Activated CD4-positive, alpha-beta T cell treated with anti-CD3 and anti-CD28 coated beads, Interleukin-2, Interleukin-4, amounts not matched to agents 100 ng/mL and 50 ng/mL, durations not matched to agents 16 hours and 8 hours (primary cell): Measurements from ENCODE around the gene NFATC3.

Source experiments
- DNase-seq: peaks from one replicate; pipeline ENCODE4 v3.0.0-alpha.2; 2020; ENCODE audit warnings: low spot score

NFATC3 gene

DNA sequence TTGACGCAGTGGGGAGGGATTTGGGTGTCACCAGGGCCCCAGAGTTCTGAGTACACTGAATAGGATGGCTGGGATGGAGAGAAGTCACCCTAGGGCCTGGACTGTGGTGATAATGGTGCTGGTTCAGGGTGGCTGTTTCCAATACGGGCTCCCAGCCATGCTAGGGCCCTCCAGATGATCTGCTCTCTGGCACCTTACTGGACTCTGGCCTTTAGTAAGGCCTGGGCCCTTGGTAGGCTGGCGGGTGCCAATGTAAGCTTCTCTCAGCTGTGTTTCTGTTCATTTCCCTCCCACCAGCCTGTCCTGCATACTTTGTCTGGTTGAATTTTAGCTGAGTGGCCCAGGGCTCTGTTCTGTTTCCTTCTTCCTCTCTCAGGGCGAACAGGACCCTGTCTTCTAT is 162.8 kb downstream of the NFATC3 start:
- no peak for DNase-seq

DNA sequence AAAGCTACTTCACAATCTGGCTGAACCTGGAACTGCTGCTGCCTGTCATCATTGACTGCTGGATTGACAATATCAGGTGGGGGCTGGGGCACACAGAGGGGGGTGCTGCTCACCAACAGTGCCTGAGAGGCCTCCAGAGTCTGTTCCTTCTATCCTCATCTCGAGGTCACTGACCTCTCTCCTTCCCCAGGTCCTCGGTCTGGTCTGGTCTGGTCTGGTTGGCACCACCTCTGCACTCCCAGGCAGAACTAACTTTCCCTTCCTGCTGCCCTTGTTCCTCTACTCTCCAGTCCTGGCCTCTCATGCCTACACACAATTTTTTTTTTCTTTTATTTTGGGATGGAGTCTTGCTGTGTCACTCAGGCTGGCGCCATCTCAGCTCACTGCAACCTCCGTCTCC is 164.2 kb downstream of the NFATC3 start:
- DNase-seq = no peak

DNA sequence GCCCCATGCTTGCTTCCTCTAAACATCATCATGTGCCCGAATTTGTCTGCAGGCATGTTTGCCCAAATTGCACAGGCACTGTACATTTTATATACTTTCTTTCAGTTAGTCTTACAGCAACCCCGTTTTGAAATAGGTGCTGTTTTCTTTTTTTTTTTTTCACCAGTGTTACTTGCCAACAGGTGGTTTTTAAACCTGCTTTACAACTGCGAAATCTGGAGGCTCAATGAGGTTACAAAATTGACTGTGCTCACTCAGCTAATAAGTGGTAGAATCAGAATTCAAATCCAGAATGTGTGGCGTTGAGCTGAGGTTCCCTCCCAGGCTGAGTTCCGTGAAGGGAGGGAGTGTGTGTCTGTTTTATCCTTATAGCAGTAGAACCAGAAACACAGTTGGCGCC is 165.8 kb downstream of the NFATC3 start:
- DNase-seq = no peak

DNA sequence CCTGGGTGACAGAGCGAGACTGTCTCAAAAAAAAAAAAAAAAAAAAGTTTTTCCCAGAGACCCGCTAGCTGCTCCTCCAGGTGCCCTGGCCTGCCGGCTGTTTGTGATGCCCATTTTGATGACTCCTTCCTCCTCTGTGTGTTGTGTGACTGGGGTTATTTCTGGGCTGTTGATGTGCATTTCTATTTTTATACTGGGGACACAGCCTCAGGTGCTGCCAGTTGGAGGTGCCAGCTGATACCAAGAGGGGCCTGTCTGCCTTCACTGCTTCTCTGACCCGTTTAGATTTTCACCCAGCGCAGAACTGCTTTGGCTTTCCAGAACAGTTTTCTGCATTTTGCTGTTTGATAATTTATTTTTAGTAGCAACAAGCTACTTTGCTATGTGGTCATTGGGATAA is 166.7 kb downstream of the NFATC3 start:
- no peak for DNase-seq

DNA sequence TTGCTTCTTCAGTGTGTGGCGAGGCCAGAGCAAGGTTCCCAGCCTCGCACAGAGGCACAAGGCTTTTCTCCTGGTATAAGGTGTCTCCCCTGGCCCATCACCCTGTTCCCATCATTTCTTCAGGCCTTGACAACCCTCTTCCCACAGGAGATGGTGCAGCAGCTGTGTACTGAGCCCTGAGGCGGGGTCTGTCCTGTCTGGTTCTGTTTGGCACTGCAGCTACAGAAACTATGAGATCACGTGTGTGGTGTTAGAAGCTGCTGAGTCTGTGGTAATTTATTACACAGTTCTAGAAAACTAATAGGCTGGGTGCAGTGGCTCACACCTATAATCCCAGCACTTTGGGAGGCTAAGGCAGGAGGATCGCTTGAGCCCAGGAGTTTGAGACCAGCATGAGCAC is 167.2 kb downstream of the NFATC3 start:
- DNase-seq = no peak

DNA sequence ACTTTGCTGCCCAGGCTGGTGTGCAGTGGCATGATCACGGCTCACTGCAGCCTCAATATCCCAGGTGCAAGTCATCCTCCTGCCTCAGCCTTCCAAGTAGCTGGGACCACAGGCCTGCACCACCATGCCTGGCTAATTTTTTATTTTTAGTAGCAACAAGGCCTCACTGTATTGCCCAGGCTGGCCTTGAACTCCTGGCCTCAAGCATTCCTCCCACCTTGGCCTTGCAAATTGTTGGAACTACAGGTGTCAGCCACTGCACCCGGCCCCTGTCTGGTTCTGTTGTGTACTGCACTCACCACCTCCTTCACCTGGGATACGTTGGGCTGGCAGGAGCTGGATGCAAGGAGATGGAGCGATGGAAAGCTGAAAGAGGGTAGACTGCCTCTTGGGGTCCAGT is 168.6 kb downstream of the NFATC3 start:
- DNase-seq = no peak

DNA sequence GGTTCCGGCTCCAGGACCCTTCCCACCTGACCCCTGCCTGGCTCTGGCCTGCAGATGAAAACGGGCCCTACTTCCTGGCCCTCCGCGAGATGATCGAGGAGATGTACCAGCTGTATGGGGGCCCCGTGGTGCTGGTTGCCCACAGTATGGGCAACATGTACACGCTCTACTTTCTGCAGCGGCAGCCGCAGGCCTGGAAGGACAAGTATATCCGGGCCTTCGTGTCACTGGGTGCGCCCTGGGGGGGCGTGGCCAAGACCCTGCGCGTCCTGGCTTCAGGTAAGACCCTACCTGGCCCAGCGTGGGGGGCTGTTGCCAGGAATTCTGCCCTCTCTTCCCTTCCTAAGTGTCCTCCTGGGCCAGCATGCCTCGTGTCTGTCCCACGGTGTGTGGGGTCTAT is 170.5 kb downstream of the NFATC3 start:
- no peak for DNase-seq

DNA sequence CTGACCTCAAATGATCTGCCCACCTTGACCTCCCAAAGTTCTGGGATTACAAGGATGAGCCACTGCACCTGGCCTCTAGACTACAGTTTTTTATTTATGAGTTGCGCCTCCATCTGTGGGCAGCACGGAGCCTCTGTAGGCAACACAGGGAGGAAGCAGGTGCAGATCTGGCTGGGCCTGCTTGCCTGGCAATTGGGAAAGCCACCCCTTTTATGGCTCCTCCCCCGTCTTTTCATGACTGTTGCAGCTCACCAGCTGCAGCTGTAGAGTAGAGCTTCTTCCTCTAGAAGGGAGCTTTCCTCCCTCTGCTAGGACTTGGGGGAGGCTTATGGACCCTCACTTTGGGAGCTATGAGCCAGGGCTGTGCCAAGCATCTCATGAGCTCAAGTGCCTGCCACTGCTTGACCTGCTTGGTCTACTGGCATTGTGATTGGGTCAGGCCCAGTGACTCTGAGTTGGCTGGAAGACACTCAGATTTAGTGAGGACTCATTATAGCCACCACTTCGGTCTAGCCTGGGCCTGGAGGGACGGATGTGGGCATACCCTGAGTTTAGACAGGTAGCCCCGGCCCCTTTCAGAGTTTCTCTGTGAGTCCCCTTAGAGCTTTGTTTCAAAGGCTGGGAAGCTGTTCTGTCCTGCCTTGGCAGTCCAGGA is 172.2 kb downstream of the NFATC3 start:
- no peak for DNase-seq

DNA sequence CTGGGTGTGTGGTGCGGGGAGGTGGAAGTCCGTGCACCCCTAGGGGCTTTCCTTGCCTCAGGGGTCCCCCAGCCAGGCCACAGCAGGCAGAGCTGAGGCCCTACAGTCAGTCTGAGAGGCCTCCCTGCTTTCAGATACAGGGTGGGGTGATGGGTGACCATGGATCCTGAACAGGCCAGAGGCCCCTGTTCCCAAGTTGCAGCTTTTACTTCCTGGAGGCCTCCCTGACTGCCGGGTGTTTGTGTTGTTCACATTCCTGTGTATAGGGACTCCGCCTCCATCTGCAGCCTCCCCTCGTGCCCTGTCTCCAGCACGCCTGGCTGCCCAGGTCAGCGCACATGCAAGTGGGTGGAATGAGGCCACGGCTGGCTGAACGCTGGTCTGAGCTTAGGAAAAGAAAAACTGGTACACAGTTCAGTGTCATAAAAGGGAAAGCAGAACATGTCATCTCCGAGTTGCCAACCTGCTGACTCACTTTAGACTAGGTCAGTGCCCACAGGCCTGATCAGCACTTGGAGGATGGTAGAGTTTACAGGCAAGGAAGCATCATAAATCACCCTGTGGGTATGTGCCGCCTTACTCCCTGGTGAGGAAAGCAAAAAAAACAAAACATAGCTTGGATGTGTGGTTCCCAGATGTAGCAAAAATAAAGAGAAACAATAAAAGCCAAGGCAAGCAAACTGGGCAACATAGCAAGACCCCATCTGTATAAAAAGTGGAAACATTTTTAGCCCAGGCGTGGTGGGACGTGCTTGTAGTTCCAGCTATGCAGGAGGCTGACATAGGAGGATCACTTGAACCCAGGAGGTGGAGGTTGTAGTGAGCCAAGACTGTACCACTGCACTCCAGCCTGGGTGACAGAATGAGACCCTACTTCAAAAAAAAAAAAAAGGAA is 173.0 kb downstream of the NFATC3 start:
- no peak for DNase-seq

DNA sequence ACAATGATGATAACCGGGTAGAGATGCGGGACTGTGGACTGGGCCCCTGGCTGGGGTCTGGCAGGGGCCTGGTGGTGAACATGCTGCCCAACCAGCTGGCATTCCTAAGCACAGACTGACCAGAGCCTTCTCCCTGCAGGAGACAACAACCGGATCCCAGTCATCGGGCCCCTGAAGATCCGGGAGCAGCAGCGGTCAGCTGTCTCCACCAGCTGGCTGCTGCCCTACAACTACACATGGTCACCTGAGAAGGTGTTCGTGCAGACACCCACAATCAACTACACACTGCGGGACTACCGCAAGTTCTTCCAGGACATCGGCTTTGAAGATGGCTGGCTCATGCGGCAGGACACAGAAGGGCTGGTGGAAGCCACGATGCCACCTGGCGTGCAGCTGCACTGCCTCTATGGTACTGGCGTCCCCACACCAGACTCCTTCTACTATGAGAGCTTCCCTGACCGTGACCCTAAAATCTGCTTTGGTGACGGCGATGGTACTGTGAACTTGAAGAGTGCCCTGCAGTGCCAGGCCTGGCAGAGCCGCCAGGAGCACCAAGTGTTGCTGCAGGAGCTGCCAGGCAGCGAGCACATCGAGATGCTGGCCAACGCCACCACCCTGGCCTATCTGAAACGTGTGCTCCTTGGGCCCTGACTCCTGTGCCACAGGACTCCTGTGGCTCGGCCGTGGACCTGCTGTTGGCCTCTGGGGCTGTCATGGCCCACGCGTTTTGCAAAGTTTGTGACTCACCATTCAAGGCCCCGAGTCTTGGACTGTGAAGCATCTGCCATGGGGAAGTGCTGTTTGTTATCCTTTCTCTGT is 174.0 kb downstream of the NFATC3 start:
- no peak for DNase-seq

DNA sequence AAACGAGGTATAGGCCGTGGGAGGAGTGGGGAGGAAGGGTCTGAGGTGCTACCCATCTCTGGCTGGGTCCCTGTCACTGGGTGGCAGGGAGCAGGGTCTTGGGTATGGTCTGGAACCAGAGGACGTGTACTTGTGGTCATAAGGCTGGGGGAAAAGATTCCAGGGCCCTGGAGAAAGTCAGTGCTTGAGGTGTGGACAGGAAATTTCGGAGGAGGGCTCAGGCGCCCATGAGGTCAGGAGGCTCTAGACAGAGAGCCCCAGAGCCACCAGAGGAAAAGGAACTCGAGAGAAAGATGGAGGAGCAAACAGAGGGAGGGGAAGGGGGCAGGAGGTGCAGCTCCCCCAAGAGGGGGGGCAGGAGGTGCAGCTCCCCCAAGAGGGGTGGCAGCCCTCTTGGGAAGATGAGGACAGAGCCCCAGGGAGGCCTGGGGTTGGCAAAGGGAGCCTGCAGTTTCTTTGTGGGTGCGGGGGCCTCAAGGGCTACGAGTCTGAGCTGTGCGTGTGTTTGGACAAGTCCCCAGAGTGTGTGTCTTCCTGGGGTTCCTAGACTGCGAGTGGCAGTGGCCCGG is 178.5 kb downstream of the NFATC3 start:
- no peak for DNase-seq

DNA sequence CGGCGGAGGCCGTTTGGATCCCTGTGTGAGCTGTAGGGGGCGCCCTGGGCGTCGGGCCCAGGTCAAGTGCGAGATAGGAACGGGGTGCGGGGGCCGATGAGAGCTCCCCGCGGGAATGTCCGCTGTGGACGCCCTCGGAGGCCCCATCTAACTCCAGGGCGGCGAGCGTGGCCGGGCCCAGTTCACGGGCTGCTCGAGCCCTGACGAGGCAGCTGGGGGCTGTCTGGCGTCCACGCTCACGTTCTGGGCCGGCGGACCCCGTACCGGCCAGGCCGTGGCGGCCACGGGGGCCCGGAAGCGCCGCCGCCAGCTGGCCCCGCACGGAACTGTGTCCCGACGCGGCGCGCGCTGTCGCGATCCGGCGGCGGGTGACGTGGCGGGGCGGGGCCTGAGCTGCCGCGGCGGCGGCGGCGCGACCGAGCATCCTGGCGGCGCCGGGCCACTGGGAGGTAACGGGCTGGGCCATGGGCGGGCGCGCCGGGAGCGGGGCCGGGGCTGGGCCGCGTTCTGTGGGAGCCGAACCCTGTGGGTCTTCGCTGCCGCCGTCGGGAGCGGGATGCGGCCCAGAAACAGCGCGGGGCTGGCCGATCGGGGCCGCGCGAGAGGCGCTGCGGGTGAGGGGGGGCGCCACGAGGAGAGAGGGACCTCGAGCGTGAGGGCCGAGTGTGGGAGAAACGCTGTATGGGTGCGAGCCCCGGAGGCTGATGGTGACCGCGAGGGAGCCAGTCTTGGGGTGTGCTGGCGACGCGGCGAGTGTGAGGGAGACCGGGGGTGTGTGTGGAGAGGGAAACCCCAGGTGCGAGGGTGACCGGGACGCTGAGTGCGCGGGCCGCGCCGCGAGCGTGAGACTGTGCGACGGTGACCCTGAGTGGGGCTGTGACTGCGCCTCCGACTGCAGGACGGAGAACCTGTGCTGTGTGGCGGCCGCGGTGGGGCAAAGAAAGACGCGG is 179.2 kb downstream of the NFATC3 start, which contains the start of gene SLC7A6:
SLC7A6 (plus strand) TSS at position 399 of the 950 bp plus-strand sequence. CDS start 10,201 bp downstream, outside the sequence.
- DNase-seq = peak; percentile 87

DNA sequence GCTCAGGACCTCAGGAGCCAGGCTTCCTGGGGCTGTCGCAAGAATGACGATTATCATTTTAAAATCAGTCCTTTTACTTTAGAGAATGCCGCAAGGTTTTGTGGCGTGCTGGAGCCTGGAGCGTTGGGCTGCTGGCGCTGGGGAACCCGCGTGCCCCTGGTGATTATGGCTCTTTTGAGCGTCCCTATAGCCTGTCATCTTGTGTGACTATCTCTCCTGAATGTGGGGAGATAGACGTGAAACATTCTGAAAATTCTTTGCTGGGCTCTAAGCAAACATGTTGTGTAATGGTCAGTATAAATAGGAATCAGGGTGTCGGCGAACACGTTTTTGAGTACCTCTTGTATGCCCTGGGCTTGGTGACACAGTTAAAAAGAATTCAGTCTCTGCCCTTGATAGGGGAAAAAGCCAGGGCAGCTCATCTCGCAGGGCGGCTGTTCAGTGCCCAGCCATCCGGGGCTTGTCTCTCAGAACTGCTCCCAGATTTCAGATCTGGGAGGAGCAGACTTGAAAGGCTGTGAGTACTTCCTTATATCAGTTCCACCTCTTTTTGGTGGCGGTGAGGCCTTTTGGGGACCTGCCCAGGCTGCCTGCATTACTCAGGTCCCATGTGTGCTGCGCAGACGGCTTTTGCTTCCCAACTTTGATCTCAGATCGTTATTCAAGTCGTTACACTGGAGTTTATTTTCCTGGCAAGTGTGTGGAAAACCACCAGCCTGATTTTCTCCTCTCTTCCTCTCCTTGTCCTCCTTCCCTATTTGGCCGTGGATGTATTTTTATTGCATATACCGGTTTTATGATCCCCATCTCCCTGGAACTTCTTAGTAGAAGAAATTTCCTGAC is 180.1 kb downstream of the NFATC3 start:
- DNase-seq = peak; percentile 50

DNA sequence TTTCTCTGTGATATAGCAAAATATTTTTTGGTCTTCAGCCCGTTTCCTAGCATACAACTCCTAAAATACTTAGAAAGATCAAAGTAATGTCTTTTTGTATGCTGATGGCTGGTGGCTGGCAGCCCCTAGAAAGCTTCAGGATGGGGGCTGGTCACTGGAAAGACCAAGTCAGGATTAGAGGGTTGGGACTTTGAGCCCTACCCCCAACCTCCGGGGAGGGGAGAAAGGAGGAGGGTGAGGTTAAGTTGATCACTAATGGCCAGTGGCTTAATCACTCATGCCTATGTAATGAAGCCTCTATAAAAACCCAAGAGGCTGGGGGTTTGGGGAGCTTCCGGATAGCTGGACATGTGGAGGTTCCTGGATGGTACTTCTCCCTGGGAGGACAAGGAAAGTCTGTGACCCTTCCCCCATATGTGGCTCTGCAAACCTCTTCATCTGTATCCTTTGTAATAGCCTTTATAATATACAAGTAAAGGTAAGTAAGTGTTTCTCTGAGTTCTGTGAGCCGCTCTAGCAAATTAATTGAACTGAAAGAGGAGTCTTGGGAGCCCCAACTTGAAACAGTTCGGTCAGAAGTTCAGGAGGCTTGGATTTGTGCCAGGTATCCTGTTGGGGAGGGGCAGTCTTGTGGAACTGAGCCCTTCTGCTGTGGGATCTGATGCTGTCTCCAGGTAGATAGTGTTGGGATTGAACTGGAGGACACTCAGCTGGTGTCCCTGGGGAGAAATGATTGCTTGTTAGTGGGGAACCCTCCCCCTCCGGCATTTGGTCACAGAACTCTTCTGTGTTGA is 182.6 kb downstream of the NFATC3 start:
- DNase-seq = no peak

DNA sequence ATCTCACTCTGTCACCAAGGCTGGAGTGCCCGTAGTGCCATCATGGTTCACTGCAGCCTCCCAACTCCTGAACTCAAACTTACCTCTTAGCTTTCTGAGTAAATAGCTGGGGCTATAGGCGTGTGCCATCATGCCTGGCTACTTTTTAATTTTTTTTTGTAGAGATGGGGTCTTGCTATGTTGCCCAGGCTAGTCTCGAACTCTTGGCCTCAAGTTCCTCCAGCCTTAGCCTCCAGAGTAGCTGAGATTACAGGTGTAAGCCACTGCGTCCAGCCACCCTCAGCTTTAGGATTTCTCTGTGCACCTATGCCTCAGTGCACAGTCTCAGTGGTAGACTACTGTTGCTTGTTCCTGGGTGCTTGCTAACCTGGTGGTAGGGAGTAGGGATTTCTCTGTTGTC is 184.6 kb downstream of the NFATC3 start:
- DNase-seq = no peak

DNA sequence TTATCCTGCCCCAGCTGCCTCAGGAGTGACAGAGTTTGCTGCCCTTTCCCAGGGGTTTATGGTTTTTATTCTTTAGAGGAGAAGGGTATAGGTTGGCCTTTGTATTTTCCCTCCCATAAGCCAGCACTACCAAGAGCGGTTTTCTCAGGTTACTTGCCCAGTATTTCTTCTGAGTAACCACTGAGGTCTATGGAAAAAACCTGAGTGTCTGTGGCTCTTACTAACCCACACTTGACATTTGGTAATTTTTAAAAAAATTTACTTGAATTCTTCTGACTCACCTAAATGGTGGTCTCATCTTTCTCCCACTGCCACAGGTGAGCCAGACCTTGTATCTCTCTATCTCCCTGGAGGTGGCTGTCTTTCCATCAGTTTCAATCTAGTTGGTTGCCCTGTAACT is 185.2 kb downstream of the NFATC3 start:
- DNase-seq = no peak

DNA sequence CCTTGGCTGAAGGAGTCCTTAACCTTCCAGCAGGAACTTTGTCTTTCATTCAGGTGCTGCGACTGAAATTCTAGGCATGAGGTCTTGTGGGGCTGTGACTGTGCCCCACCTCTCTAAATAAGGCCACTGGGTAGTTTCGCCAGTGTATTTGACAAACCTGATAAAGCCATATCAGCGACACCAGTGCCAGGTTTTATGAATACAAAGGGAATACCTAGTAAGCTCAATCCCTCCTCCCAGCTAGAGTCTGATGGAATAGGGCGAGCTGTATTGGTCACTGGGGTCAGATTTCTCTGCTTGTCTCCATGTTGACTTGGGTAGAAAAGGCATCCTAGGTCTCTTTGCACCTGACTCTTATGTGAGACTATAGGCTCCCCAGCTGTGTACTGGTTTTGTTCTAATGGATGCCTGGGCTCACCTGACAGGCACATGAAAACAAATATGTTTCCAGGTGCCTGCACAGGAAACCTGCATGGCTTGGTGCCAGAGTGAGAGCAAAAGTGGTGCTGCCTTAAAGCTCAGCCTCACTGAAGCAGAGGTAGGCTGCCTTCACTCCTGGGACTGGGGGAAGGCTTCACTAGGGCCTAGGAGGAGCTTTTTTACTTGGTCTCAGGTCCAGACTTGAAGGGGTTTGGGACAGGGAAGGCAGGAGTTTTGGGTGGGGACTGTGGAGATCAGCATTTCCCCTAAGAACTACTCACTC is 187.5 kb downstream of the NFATC3 start:
- DNase-seq = no peak

DNA sequence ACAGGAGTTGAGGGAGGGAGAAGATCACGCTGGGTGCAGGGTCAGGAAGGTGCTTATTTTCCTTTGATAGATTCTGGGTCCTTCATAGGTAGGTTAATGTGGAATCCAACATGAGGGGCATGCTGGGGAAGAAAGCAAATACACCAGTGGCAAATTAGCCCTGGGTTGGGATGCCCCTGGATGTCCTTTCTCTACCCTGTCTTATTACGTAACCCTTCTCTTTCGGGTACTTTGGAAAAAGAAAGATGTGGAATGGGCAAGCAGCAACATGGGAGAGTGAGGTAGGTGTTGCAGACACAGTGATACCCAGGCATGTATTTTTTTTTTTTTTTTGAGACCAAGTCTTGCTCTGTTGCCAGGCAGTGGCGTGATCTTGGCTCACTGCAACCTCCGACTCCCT is 188.3 kb downstream of the NFATC3 start:
- DNase-seq = no peak

DNA sequence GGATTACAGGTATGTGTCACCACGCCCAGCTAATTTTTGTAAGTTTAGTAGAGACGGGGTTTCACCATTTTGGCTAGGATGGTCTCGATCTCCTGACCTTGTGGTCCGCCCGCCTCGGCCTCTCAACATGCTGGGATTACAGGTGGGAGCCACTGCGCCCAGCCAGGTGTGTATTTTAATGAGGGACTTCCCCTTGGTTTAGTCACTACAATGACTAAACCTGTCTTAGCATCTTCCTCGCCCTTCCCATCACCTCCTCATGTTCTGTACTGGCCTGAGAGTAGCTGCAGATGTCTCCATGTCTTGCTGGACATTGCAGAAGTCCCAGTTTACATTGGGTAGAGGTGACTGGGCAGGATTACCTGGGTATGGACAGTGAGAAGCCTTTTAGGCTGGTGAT is 188.7 kb downstream of the NFATC3 start:
- no peak for DNase-seq
